Measurements from ENCODE around the gene PLCB3. TPM values are rescaled to one million over a fixed set of nuclear protein-coding genes. Genes with fewer than 3 reads are reported as not detected.

Gene PLCB3
- 23.6 TPM for total RNA-seq

DNA sequence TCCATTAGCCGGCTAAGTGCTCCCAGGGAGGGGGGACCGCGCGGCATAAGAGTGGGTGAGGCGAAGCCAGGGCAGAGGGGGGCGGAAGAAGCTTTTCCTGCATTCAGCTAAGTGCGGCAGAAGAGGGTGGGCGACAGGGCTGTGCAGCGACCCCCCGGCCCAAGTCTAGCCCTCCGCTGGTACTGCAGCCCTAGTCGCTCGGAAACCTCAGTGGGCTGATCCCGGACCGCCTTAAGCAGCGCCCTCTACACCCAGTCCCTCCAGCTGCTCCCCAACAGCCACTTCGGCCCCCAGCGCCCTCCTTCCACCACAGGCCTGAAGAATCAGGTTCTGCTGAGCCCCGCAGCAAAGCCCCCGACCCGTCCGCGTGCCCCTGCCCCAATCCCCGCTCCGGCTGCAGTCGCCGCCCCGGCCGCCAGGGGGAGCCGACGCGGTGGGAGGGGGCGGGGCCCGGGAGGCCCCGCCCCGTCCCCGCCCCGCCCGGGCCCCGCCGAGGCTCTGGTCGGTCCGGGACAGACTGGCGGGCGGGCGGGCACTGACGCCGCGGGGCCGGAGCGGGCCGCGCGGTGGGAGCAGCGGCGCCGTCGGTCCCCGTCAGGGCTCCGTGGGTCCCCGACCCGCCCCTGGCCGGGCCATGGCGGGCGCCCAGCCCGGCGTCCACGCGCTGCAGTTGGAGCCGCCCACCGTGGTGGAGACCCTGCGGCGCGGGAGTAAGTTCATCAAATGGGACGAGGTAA is at the start of gene PLCB3:
TSS of gene PLCB3 (plus strand) at position 515 of the 737 bp plus-strand sequence. CDS start at position 635, 120 bp downstream.
- ATAC-seq (peak; percentile 40), DNase-seq (ENCODE audit: low spot score) (peak; percentile 78)
- intact Hi-C loops (cut with DNase I) = no loop called here

DNA sequence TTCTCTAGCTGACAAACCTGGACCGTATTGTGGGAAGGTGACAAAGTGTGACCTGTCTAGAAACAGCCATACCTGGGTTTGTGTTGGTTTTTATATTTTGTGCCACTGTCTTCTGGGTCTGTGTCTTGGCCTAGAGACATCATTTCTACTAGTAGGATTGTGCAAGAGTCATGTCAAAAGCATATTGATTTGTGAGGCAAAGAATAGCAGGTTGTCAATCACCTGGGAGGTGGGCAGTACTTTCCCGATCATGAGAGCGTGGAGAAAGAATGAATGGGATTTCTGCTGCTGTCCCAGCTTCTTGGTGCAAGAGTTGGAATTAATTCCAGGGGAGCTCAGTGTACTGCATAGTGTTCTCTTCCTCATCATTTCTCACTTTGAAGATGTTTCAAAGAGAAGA is 49.8 kb upstream of the PLCB3 start:
- intact Hi-C loops (cut with DNase I) = loop anchor here (10.0 kb wide), 1 partner anchor 93 kb away; the partner anchor contains the start of gene KCNK4
- no peak for ATAC-seq
- no peak for DNase-seq (ENCODE audit: low spot score)

DNA sequence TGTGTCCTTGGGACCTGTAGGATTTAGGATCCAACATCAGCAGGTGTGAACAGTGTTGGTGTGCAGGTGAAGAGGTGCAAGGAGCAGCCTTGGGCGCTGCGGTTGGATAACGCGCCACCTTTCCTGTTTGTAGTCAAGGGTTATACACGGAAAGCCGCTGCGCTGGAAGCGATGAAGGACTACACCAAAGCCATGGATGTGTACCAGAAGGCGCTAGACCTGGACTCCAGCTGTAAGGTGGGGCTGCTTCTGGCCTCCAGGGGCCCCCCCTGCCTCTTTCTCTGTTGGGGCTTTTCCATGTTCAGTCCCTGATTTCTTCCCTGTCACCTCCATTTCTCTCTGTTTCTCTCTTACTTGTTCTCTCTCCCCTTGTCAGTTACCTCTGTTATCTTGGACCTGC is 48.3 kb upstream of the PLCB3 start:
- intact Hi-C loops (cut with DNase I) = loop anchor here (10.0 kb wide), 1 partner anchor 92 kb away; the partner anchor contains the start of gene KCNK4
- ATAC-seq (no peak), DNase-seq (ENCODE audit: low spot score) (no peak)

DNA sequence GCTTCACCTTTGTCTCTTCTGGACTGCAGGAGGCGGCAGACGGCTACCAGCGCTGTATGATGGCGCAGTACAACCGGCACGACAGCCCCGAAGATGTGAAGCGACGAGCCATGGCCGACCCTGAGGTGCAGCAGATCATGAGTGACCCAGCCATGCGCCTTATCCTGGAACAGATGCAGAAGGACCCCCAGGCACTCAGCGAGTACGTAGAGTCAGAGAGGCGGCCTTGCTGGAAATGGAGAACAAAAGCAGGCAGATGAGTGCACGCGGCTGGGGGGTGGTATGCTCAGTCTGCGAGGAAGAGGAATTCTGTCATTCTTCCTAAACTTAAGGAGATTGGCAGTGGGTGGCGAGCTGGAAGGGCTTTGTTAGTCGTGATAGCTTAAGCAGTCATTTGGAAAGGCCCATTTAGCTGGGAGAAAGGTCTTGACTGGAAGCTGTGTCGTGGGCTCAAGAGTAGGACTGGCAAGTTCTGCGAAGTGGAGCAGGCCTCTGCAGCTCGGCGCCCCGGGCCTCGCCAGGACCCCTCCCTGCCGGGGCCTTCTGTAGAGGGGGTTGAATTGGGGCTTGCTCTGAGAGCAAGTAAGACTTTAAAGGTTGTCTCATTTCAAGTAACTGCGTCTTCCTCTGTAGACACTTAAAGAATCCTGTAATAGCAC is 47.8 kb upstream of the PLCB3 start:
- ATAC-seq = no peak
- DNase-seq (ENCODE audit: low spot score) = no peak
- intact Hi-C loops (cut with DNase I) = loop anchor here (10.0 kb wide), 1 partner anchor 91 kb away; the partner anchor contains the start of gene KCNK4

DNA sequence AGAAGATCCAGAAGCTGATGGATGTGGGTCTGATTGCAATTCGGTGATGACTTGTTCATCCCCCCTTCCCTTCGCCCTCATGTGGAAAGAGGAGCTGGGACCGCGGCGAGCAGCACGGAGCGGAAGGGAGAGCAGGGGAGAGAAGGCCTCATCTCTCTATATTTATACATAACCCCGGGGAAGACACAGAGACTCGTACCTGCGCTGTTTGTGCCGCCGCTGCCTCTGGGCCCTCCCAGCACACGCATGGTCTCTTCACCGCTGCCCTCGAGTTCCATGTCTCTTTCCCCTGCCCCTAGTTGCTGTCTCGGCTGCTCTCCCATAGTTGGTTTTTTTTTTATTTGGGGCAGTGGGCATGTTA is 47.3 kb upstream of the PLCB3 start:
- ATAC-seq = no peak
- DNase-seq (ENCODE audit: low spot score) = no peak
- intact Hi-C loops (cut with DNase I) = loop anchor here (10.0 kb wide), 1 partner anchor 91 kb away; the partner anchor contains the start of gene KCNK4

DNA sequence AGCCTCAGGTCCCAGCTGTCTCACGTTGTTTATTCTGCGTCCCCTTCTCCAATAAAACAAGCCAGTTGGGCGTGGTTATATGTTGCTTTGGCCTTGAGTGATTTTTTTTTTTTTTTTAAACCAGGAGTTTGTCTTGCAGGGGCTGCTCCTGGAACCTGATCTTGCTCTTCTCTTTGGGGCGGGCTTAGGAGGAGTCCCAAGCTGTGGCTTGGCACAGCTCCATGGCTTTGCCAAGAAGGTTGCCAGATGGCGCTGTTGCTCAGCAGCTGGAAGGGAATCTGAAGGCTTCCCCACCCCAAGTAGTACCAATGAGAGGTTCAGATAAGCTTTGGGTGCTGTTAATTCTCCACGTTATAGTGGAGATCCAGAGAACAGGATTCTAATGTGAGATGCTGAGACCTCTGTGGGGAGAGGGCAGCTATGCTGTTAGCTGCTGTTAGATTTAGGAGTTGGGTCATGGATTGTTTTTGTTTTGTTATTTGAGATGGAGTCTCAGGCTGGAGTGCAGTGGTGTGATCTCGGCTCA is 46.8 kb upstream of the PLCB3 start:
- ATAC-seq = peak; percentile 80
- peak; percentile 93 for DNase-seq (ENCODE audit: low spot score)
- intact Hi-C loops (cut with DNase I) = loop anchor here (10.0 kb wide), 1 partner anchor 90 kb away; the partner anchor contains the start of gene KCNK4

DNA sequence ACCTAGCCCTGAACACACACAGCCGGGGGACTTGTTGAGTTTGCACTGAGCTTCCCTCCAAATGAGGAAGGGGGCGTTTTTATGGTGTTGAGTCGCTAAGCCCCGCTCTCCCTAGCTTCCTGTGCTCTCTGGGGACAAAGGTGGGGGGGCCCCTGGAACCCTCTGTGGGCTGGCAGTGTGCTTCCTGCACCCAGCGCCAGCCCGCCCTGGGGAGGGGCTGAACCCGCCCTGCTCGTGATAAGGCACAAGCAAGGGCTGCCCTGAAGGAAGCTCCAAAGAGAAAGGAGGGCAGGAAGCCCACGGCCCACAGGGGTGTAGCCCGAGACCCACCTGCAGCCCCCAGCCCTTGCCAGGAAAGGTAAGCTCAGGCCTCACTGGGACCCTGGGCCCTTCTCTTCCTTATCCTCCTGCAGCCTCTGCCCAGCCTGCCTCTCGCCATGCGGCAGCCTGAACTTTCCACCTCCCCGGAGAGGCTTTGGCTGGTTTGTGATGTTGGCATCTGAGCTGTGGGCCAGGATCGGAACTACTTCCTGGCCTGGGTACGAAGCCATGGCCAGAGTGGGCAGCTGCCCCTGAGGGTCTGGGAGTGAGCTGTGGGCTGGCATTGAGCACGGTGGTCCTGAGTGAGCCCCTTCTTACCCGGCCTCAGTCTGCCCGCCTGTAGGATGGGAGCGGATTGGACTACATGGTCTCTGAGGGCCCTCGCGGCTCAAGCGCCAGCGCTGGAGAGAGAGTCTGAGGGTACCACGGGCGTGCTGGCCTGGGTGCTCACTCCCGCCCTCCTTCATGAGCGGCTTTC is 44.7 kb upstream of the PLCB3 start, which contains the start of gene FERMT3:
TSS of gene FERMT3 (plus strand) at position 265 of the 799 bp plus-strand sequence. CDS start 644 bp downstream, outside the sequence.
- intact Hi-C loops (cut with DNase I) = loop anchor here (10.0 kb wide), 1 partner anchor 88 kb away; the partner anchor contains the start of gene KCNK4
- ATAC-seq = peak; percentile 56
- DNase-seq (ENCODE audit: low spot score) = no peak

DNA sequence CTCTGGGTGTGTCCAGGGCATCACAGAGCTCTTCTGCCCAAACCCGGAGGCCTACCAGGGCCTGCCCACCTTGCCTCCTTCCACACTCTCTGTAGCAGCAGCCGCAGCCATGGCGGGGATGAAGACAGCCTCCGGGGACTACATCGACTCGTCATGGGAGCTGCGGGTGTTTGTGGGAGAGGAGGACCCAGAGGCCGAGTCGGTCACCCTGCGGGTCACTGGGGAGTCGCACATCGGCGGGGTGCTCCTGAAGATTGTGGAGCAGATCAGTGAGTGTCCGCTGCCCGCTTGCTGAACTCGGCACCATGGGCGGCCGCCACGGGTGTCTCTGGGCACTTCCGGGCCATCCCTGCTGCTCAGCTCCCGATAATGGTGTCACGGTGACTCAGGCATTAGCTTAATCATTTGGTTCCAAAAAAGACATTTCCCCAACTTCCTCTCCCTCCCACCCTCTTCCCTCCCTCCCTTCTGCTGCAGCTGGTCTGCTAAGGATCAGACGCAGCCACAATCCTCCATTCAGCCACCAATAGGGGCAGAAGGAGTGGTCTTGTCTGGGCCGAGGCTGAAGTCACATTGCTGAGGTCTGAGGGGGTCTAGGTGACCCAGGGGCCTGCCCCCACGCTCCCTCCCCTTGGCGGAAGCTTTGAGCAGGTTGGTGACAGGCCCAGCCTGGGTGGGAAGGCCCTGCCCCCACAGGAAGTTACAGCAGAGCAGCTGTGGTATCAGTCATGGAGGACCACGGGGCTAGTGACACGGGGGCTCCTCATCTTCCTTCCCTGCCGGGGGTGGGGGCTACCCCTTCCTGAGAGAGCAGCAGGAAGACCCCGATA is 43.9 kb upstream of the PLCB3 start:
- ATAC-seq = peak; percentile 60
- intact Hi-C loops (cut with DNase I) = loop anchor here (10.0 kb wide), 1 partner anchor 87 kb away; the partner anchor contains the start of gene KCNK4

DNA sequence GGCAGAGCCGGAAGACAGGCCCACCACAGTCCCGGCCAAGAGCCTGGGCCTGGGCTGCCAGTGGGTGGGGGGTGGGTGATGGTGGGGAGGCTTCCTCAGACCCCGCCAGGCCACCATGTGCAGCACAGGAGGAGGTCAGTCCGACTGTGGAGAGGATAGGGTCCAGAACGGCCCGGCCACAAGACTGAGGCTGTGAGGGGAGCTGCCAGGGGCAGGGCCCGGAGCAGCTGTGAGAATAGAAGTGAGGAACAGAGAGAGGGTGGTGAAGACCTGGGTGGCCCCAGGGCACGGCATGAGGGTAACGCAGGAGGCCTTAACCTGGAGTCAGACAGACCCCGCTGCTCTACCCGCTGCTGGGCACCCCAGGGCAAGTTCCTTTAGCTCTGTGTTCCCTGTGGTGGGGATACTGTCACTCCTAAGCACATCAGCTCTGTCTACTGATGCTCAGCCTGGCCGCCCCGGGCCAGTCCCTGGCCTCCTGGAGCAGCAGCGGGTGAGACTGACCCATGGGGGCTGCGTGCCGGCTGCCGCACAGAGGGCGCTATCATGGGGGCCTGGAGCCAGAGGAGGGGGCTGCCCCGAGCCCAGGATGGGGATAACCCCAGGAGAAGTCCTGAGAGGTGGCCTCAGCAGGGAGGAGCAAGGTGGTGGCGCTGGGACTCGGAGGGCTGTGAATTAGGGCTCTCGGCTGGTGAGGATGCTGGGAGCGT is 43.1 kb upstream of the PLCB3 start:
- intact Hi-C loops (cut with DNase I) = loop anchor here (10.0 kb wide), 1 partner anchor 87 kb away; the partner anchor contains the start of gene KCNK4
- ATAC-seq = peak; percentile 3
- no peak for DNase-seq (ENCODE audit: low spot score)

More for the DNA sequence above, 43.9 kb upstream of the PLCB3 start:
- DNase-seq (ENCODE audit: low spot score) = peak; percentile 78

DNA sequence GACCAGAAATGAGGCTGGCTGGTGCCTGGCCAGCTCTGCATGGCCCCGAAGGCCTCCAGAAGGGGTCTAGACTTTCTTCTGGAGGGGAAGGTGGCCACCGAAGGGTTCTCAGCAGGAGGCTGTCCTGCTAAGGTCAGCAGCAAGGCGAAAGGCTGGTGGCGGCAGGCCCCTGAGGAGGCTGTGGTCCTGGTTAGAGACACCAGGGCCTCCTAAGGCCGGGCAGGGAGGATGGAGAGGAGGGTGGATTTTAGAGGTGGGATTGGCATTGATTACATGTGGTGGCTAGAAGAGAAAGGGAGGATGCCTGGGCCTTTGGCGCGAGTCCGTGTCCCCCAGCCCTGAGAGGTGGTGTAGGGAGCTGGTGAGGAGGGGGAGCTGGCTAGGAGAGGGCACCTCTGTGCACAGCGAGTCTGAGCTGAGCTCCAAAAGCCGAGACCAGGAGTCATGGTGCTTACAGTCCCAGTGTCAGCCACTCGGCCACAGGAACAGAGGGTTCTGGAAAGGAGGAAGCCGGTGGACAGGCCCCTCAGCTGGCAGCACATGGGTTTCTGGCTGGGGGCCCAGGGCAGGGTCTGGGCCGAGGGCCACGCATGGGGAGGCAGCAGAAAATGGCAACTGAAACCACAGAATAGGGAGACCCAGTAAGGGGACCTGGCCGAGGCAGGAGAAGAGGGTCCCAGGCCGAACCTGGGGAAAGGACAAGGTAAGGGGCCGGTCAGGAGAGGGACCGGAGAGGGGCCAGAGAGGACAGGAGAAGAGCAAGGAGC is 42.4 kb upstream of the PLCB3 start:
- intact Hi-C loops (cut with DNase I) = loop anchor here (10.0 kb wide), 1 partner anchor 86 kb away; the partner anchor contains the start of gene KCNK4
- no peak for ATAC-seq
- DNase-seq (ENCODE audit: low spot score) = no peak

DNA sequence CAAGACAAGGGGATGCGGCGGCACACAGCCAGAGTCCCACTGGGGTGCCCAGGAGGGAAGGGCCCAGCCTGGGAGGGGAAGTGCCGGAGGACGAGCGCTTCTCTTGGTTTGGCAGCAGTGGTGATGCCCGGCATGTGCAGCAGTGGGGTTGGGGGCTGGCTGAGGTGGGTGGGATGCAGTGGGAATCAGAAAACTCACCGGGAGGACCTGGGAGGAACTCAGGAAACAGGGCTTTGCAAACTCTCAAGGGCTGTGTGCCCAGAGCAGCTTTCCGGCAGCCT is 41.8 kb upstream of the PLCB3 start:
- DNase-seq (ENCODE audit: low spot score) (no peak), ATAC-seq (no peak)
- intact Hi-C loops (cut with DNase I) = loop anchor here (10.0 kb wide), 1 partner anchor 85 kb away; the partner anchor contains the start of gene KCNK4

DNA sequence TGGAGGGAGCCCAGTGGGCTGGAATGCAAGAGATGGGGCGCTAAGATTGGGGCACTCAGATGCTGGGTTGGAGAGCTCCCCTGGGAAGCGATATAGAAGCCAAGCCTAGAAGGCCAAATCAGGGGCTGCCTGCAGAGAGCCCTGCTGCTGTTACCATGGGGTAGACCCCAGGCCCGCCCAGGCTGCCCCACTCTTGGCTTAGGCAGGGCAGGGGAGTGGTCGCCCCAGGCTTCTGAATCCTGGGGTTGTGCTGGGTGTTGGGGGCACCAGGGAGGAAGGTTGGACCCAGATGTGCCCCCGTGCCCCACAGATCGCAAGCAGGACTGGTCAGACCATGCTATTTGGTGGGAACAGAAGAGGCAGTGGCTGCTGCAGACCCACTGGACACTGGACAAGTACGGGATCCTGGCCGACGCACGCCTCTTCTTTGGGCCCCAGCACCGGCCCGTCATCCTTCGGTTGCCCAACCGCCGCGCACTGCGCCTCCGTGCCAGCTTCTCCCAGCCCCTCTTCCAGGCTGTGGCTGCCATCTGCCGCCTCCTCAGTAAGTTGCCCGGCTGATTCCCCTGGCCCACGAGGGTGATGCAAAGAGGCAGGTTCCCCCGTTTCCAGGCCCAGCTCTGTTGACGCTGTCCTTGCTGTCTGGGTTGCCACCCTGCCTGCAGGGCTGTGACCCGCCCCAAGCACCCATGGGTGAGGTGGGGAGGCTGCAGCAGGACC is 40.9 kb upstream of the PLCB3 start:
- DNase-seq (ENCODE audit: low spot score) = no peak
- no peak for ATAC-seq
- intact Hi-C loops (cut with DNase I) = no loop called here

DNA sequence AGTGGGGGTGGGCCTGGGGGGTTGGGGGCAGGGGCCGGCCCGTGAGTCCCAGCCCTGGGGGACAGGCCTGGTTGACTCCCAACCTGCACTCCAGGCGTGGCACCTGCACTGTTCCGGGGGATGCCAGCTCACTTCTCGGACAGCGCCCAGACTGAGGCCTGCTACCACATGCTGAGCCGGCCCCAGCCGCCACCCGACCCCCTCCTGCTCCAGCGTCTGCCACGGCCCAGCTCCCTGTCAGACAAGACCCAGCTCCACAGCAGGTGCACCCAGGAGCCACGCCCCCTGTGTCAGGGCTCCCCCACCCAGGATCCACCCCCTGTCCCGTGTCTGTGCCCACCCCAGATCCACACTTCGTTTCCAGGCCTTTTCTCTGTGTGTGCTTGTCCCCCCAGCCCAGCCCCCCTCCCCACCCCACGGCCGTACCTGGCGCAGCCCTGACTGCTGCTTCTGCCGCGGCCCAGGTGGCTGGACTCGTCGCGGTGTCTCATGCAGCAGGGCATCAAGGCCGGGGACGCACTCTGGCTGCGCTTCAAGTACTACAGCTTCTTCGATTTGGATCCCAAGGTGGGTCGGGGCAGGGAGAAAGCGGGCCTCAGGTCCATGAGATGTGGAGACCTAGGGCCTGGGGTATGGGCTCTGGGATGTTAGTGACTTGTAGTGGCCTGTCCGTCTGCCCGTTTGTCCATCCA is 40.0 kb upstream of the PLCB3 start:
- ATAC-seq (no peak), DNase-seq (ENCODE audit: low spot score) (no peak)
- intact Hi-C loops (cut with DNase I) = no loop called here

DNA sequence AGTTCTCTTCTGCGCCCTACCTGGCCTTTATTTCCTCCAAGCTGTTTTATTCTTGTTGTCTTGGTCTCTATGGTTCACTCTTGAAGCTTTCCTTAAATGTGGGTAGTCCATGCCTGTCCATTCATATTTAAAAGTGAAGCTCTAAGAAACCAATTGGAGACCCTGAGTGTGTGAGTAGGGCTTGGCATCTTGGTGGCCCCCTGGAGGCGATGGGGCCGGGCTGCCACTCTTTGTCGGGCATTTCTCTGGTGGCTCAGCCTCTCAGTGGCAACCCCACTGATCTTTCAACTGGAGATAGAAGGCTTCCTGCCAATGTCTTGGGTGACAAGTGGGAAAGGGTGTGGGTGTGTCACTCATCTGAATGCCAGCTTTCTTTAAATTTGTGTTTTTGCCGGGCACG is 34.5 kb upstream of the PLCB3 start:
- intact Hi-C loops (cut with DNase I) = no loop called here
- DNase-seq (ENCODE audit: low spot score) (no peak), ATAC-seq (no peak)

DNA sequence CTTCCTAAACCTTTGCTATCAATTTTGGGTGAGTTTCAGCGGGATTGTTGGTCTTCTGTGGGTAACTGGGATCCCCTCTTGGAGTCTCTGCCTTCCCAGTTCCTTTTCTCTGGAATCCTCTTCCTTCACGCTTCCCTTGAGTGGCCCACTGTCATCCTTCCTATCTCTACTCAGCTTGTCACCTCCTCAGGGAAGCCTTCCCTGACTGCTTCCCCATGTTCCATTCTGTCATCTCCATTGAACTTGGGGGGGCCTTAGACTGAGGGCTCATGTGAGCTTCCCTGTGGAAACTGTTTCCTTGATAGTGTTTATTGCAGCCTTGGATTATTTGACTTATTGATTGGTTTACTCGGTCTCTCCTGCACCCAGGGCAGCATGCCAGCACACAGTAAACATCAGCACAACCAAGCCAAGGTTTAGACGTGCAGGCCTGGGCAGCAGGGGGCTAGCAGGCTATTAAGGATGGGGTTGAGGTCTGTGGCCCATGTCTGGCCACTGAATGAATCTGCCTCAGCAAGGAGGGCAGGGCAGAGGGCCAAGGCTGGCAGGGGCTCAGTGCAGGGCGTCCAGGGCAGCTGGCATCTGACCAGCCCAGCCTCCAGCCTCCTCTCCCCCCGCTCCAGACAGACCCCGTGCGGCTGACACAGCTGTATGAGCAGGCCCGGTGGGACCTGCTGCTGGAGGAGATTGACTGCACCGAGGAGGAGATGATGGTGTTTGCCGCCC is 32.5 kb upstream of the PLCB3 start:
- no peak for ATAC-seq
- no peak for DNase-seq (ENCODE audit: low spot score)
- intact Hi-C loops (cut with DNase I) = no loop called here
